ENCODE results near the gene SESTD1. TPM values are rescaled to one million over a fixed set of nuclear protein-coding genes. Genes with fewer than 3 reads are reported as not detected.

SESTD1 gene
- total and polyA plus RNA-seq, 2 of the 8 experiments (the other 6 are each of a cell fraction or from before 2014, with no cell fraction given), result 5.2 to 49.6 TPM

GRCh38 chr2:179263015-179263414 is 1.6 kb downstream of the SESTD1 start:
- Histone ChIP-seq H3K36me3 (ENCODE audit: control insufficient read depth in 2 of 4, insufficient read depth in 4 of 4, low read length in 3 of 4) (no peaks in the 10 kb centered on the region), H2AK5ac (ENCODE audit: low read depth, low read length) (no peak overlapping the region), H3K4ac (replicated peaks; ENCODE audit: insufficient read length, low read depth, low read length) (no peak overlapping the region), H3K14ac (ENCODE audit: insufficient read length) (no peak overlapping the region), H2BK20ac (ENCODE audit: low read length) (no peak overlapping the region), H3K18ac (ENCODE audit: extremely low read depth, low read length) (no peak overlapping the region), H4K5ac (ENCODE audit: insufficient read length, low read depth, low read length) (no peak overlapping the region), H3K27me3 (replicated peaks in 1 of 4; ENCODE audit: control insufficient read depth in 3 of 4, extremely low read depth in 1 of 4, insufficient read depth in 3 of 4, low read length in 3 of 4) (peaks cover 0 to 3% (median 0%) of the 10 kb centered on the region in 4 experiments; a peak in 1 of 7 replicates), H2BK15ac (ENCODE audit: low read length) (no peak overlapping the region), H3K23me2 (ENCODE audit: low read depth, low read length) (peaks cover 6% of the 10 kb centered on the region; the same call in 1 of the 2 replicates), H3K4me3 (ENCODE audit: extremely low read depth in 1 of 4, insufficient read depth in 2 of 4, low read depth in 3 of 4, low read length in 4 of 4) (peak overlapping the region; percentile 60 to 96 (median 84); a peak in 5 of 8 replicates), H4K20me1 (replicated peaks in 1 of 2; ENCODE audit: control insufficient read depth in 1 of 2, insufficient read depth in 2 of 2, low read length in 2 of 2) (peaks cover 0 to 1% of the 10 kb centered on the region in 2 experiments), H3K4me2 (ENCODE audit: insufficient read depth in 1 of 2, low read depth in 2 of 2, low read length in 2 of 2) (peak overlapping the region; percentile 91 to 99), H3K9me3 (ENCODE audit: insufficient read depth in 2 of 2, low read depth in 1 of 2, low read length in 1 of 2) (no peaks in the 10 kb centered on the region), H4K8ac (ENCODE audit: extremely low read depth, insufficient read depth, low read length) (no peak overlapping the region), H2AFZ (ENCODE audit: low read length) (no peak overlapping the region), H3K23ac (ENCODE audit: insufficient read length) (no peak overlapping the region), H2BK12ac (ENCODE audit: low read depth, low read length) (no peak overlapping the region), H4K91ac (replicated peaks; ENCODE audit: insufficient read length, low read length) (no peak overlapping the region), H3K79me2 (ENCODE audit: control insufficient read depth in 1 of 2, insufficient read depth in 2 of 2, low read length in 2 of 2) (peaks cover 0 to 43% of the 10 kb centered on the region in 2 experiments; a peak in 3 of 4 replicates), H3K56ac (replicated peaks; ENCODE audit: insufficient read length, low read depth, low read length) (no peak overlapping the region), H3K79me1 (ENCODE audit: low read depth, low read length) (no peaks in the 10 kb centered on the region), H3K9ac (replicated peaks in 1 of 4; ENCODE audit: extremely low read depth in 1 of 4, low read depth in 3 of 4, low read length in 3 of 4) (no peak overlapping the region), H3K27ac (ENCODE audit: low read depth, low read length) (no peak overlapping the region), H3K4me1 (replicated peaks in 1 of 4; ENCODE audit: control insufficient read depth in 3 of 4, insufficient read depth in 4 of 4, low read length in 3 of 4) (no peaks in the 10 kb centered on the region; a peak in 3 of 7 replicates), H2BK5ac (ENCODE audit: low read depth, low read length) (no peak overlapping the region), H2BK120ac (replicated peaks; ENCODE audit: low read depth, low read length) (no peak overlapping the region)
- TF ChIP-seq RAD21 (IDR thresholded peaks at IDR 0.05 in 1 of 2, conservative IDR thresholded peaks at IDR 0.05 in 1 of 2; ENCODE audit: low read depth in 2 of 2, low read length in 2 of 2) (no peak), SP2 (IDR thresholded peaks at IDR 0.05; ENCODE audit: low read length) (no peak)
- CTCF ChIA-PET (ENCODE audit: partially characterized antibody), result interaction anchor here (1.5 kb wide), 2 partner anchors 20 to 44 kb away, joined by 4 to 5 read pairs; no protein-coding TSS in a partner anchor
- no peak for FAIRE-seq
- 27% methylated on average over 4 of the region's 4 CpGs; no CpG with 5 or more reads in 1 of the 2 experiments for WGBS, 2 experiments (ENCODE audit: extremely low coverage in 1 of 2, insufficient coverage in 1 of 2, insufficient read length in 1 of 2, insufficient replicate concordance in 2 of 2, low coverage in 1 of 2, low lambda C conversion rate in 2 of 2, missing lambda C conversion rate in 1 of 2)
- DNase-seq (ENCODE audit: low read depth in 1 of 2, low spot score in 2 of 2), result no peak
- POLR2A ChIA-PET (ENCODE audit: partially characterized antibody), result interaction anchor here (0.8 to 1.3 kb wide), 2 partner anchors 13 to 289 kb away, joined by 3 to 5 read pairs; no protein-coding TSS in a partner anchor
